Stimulated activated CD4-positive, alpha-beta T cell treated with anti-CD3 and anti-CD28 coated beads, Interleukin-1b, Interleukin-23, amount 100 ng/mL, for 4 hours (primary cell): ENCODE results near the gene AP2B1.

Experiments used
- DNase-seq, 2 donors: peaks; one replicate each; pipeline ENCODE4 v3.0.0-alpha.2; 2020; ENCODE audit warnings: low read depth in 2 of 2

AP2B1 gene

DNA sequence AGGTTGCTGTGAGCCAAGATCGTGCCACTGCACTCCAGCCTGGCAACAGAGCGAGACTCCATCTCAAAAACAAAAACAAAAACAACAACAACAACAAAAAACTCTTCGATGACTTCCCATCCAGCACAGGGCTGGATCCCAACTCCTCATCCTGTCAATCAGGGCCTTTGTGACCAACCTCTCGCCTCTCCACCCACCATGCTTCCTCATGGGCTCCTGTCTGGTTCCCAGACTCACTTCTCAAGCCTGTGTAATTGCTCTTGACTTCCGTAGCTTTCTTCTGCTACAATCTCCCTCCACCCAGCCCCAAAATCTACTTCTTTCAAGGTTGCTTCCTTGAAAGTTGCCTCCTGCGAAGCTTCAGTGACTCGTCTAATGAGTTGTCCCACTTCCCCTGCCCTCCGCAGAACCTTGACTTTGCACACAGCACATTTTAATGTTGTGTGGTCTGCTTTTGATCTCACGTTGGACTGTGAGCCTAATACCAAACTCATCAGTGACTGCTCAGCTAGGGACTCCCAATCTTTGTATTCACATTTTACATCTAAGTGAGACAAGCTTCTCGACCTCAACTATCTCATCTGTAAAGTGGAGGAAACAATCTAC lies 143.4 kb downstream of the AP2B1 start:
- DNase-seq = no peak

DNA sequence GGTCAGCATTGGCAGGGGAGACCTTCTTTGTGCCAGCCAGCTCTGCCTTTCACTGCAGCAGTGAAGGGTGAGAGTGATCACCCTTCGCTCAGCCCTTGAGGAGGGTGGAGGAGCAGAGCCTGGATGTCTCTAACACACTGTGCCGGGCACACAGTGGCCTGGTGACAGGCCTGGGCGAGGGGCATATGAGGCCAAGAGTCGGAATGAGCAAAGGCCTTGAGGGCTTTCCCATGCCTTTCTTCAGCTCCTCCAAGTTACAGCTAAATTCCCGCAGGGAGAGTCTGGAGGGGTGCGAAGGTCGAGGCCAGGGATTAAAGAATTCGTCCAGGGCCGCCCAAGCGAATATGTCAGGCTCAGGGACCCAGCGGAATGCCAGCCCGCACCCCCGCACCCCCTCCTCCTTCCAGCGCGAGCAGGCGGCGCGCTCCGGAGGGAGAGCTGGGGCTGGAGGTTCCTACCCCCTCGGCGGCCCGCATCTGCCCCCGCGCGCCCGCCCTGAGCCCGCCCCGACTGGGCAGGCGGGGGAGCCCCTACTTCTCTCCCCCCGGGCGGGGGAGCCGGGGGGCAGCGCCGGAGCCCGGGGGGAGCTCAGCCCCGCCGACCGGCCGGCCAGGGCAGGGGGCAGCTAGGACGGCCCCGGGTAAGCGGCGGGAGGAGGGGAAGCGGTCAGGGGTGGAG lies 144.3 kb downstream of the AP2B1 start, which contains the start of gene RASL10B:
Gene RASL10B (plus strand): TSS at position 401 of the 678 bp plus-strand sequence. CDS start 3,546 bp downstream, outside the sequence.
- DNase-seq = peak; percentile 49 to 53

DNA sequence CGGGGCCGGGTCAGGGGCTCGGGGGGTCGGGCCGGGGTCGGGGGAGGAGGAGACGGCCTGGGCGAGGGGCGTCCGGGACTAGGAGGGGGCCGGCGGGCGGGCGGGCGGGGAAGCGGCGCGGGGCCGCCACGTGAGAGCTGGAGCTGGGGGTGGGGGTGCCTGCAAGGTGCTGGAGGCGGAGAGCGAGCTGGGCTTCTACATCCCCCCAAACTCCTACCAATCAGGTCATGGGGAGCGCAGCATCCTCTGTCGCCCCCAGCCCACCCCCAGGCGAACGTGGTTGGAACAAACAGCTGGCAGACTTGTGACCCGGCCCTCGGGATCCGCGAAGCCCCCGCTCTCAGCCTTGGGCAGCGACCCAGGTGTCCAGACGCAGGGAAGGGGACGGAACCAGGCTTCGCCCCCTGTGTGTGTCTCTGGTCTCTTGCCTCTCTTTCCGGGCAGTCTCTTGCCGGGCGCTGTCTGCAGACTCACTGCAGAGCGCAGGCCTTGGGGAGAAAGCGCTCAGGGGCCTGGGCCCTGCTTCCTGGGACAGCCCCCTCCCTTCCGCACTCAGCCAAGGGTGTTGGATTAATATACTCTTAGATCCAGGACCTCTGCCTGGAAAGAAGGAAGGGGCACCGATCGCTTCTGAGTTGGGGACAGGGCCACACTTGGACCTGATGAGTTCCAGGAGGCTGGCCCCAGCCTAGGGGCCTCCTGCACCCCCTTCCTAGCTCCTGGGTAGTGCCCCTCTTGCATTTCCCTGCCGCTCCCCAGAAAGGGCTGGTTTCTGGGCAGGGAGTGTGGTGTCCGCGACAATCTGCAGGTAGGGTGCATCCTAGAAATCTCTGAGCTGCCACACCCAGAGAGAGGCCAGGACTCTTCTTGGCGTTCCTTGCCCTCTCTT lies 145.0 kb downstream of the AP2B1 start:
- no peak for DNase-seq

DNA sequence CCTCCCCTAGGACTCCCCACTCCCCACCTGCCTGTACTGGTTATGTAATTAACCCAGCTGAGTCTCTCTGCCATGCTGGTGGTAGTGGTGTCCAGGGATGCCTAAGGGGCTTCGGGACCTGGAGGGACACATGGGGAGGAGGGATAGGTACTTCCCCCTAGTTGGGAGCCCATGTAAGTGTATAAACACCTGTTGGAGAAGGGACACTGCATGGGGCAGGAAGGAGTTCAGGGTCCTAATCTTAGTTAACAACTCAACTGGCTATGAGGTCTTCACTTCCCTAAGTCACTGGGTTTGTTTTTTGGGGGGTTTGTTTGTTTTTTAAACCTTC lies 145.6 kb downstream of the AP2B1 start:
- DNase-seq = no peak

DNA sequence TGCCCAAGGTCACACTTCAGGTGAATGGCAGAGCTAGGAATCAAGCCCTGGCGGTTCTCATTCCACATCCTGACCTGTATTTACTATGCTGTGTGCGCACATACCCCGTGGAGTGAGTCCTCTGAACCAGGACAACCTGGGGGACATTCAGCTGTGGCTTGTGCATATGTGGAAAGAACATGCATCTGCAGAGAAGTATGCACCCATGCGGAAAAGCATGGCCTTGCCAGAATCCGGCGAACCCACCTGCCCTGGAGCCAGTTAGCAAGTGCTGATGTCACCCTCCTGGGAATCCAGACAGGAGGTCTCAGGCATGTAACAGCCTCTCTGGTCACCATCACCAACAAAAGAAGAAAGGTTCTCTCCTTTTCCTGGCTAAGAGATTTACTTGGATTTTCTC lies 146.2 kb downstream of the AP2B1 start:
- DNase-seq = no peak

DNA sequence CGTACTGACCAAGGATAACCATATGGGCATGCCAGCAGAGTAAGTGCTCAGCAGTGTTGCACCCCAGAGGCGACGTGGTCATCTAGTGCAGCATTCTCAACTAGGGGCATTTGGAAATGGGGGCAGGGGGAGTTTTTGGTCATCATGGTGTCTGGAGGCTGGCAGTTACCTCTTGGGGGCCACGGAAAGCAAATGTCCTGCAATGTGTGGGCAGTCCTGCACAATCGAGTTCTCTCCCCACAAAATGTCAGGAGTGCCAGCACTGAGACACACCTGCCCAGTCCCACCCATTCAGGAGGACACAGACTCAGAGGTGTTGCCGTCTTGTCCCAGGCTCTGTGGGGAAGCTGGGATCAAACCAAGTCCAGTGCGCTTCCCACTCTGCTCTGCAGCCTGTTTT lies 147.3 kb downstream of the AP2B1 start:
- no peak for DNase-seq

DNA sequence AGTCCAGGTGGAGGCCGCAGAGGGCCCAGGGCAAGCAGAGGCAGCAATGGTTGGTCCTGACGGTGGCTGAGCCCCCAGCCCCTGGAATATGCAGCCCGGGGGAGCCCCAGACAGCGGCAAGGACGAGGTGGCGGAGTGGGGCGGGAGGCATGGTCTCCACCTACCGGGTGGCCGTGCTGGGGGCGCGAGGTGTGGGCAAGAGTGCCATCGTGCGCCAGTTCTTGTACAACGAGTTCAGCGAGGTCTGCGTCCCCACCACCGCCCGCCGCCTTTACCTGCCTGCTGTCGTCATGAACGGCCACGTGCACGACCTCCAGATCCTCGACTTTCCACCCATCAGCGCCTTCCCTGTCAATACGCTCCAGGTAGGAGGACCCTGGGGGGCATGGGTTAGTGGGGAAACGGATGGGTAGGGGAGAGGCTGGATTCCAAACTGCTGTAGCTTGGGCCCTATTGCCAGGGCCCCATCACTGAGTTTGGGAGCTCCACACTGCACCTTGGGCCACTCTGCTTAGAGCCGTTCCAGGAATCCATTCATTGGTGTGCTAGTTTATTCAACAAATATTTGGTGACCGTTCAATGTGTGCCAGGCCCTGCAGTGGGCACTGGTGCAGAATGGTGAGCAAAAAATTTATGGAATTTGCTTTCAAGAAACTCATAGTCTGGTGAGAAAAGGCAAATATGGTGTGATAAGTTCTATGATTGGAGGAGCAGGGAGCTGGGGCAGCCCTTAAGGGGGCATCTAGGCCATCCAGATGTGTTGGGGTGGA lies 148.1 kb downstream of the AP2B1 start:
- DNase-seq = no peak

DNA sequence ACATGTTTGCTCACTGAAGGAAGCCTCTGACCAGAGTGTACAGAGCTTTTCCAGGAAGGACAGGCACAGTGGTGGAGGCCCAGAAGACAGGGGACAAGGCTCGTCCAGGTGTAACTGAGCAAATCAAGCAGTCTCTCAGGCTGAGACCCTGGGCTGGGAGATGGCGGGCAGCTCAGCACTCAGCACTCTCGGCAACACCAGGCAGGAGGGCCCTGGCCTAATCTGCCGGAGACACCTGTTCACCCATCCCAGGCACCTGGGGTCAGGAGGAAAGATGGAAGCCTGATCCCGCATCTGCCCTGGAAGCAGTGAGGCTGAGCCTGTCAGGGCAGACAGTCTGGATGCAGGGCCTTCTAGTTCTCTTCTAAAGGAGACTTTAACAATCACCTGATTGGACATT lies 149.1 kb downstream of the AP2B1 start:
- DNase-seq = no peak

DNA sequence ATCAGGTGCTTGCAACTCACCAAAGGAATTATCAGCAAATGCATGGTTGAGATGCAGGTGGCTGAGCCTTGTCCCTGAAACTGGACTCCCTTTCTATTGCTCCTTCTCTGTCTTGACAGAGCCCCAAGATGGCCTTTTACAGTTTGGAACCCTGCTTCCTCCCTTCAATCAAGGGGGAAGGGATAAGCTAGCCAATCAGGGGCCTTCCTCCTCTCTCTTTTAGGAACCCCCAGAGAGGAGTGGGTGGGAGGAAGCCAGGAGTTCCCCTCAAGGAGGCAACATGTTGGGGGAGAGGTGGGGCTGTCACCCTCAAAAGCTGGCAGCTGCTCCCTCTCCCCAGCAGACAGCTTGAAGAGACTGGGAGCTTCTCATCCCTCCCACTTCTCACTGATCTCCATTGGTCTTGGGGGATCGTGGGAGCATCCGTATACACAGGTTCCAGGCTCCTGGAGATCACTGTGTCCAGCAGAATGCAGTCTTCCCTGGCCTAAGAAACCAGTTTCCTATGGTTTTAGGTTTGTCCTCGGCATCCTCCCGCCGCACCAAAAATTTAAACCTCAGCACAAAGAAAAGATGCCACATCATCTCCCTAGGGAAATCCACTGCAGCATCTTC lies 151.5 kb downstream of the AP2B1 start:
- no peak for DNase-seq

DNA sequence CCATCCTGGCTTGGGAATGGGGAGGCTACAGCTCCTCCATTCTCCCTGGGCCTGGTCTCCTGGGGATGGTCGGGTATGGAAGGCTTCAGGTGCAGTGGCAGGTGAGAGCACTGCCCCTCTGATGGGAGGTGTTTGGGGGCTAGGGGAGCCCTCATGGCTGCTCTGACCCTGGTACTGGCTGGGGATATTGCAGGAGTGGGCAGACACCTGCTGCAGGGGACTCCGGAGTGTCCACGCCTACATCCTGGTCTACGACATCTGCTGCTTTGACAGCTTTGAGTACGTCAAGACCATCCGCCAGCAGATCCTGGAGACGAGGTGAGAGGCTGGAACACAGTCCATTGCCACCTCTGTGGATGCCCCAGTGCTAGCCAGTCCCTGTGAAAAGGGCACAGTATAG lies 153.1 kb downstream of the AP2B1 start:
- DNase-seq = no peak

DNA sequence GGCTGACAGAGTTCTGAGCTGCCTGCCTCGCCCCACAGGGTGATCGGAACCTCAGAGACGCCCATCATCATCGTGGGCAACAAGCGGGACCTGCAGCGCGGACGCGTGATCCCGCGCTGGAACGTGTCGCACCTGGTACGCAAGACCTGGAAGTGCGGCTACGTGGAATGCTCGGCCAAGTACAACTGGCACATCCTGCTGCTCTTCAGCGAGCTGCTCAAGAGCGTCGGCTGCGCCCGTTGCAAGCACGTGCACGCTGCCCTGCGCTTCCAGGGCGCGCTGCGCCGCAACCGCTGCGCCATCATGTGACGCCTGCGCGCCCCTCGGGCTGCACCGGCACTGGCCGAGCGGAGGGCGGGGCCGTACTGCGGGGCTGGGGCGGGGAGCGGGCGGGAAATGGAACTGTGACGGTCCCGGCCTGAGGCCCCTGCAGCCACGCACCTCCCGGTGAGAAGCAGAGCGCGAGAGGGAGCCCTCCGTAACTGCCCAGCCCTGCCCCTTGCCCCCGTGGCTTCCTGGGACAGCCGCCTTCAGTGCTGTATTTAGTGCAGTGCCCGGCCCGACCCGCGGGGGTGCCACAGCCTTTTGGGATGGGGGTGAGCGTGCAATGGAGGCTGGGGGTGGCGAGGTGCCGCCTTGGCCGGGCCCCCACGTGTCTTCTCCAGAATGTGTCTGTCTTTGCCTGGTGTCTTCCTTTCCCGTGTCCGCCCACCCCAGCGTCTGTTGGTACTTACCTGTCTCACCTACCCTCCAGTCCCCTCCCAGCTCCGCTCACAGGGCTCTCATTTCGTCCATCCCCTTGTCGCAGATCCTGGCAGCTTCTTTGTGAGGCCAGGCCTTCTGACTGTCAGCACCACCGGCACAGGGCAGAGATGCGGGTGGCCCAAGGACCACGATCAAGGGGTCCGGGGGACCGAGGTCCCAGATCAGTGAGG lies 154.1 kb downstream of the AP2B1 start:
- DNase-seq = no peak

DNA sequence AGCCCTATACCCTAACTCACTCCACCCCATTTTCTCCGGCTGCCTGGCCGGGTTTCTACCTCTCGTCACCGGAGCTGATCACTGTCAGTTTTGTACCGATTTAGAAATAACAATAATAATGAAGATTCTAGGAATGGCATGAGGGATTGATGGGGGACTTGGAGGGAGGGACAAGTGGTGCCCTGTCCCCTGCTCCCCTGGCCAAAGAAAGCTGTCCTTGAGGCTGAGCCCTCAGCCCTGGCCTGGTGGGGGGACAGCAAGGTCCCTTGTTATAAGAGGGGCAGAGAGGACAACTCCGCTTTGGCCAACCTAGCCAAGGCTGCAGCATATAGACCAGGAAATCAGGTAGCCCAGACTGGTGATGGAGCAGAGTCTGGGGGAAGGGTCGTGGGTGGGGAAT lies 155.4 kb downstream of the AP2B1 start:
- DNase-seq = no peak

DNA sequence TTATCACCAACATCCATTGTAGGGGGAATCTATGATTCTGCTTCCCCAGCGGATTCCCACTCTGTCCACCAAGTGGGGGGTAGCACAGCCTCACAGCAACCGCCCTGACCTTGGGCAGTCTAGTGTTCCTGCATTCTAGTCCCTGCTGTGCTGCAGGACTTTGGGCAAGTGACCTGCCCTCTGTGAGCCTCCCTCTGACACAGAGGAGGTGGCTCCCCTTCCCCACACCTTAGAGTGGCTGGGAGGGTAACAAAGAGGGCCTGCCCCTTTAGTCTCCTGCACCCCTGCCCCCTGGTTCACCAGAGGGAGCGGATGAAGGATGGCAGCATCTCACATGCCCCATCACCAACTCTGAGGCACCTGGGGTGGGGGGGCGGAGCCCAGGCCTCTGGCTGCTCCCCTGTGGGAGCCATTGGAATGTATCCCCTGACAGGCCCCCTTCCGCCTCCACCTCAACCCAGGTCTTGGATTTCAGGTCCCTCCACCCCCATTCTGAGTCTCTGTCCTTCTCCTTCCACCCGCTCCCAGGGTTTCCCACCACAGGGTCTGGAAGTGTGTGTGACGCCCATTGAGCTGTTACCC lies 155.9 kb downstream of the AP2B1 start:
- DNase-seq = no peak

DNA sequence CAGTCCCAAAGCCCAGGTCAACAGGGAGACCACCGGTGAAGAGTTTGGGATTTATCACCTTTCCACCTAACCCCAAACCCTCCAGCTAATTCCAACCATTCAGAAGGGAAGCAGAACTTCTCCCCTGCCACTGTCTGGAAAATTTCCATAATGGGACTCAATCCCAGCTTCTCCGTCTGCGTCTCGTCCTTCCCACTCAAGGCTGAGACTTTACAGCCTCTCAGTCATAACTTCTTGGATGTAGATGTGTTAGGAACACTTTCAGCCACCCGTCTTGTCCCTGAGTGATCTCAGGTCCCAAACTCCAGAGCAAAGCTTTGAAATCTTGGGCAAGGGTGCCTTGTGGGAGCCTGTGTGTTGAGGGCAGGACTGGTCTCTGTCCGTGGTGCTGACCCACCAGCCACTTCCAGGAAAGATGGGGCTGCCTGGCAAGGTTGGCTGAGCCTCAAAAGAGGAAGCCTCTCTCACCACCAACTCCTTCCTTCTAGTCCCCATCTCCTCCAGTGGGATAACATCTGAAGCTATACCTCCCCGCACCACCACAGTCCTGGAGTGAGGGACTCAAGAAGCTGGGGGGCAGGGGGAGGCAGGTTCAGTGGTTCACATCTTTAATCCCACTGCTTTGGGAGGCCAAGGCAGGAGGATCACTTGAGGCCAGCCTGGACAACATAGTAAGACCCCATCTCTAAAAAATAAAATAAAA lies 156.7 kb downstream of the AP2B1 start:
- DNase-seq = no peak

DNA sequence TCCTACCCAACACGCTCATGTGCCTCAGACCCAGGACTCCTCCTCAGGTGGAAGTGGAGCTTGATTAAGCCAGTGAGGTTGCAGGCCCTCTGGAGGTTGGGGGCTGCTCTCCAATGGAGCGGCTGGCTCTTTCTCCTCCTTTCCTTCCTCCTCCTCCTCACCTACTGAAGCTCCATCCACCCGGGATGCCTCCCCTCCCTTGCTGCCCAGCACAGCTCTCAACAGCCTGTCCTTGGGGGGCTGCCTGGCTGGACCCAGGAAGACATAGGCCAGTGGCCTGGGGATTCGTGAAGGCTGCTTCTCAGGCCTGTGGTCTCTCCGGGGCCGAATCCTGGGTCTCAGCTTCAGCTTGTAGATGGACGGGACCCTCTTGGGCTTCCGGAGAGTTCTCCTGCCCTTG lies 157.7 kb downstream of the AP2B1 start:
- DNase-seq = no peak

DNA sequence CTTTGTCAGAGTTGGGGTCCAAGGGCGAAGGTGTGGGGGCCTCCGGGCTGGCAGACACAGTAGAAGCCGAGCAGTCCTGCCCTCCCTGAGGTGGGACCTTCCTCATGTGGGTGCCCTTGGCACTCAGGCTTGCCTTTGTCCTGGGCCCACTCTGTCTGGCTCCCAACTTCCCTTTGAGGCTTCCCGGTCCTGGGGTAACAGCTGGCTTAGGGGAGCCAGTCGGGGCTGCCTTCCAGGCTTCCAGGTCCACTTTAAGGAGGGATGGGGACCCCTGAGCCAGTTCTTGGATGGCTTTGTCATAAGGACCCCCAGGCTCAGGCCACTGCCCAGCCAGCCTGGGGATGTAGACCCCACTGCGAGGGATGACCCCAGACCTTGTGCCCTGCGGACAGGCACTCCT lies 158.1 kb downstream of the AP2B1 start:
- no peak for DNase-seq

DNA sequence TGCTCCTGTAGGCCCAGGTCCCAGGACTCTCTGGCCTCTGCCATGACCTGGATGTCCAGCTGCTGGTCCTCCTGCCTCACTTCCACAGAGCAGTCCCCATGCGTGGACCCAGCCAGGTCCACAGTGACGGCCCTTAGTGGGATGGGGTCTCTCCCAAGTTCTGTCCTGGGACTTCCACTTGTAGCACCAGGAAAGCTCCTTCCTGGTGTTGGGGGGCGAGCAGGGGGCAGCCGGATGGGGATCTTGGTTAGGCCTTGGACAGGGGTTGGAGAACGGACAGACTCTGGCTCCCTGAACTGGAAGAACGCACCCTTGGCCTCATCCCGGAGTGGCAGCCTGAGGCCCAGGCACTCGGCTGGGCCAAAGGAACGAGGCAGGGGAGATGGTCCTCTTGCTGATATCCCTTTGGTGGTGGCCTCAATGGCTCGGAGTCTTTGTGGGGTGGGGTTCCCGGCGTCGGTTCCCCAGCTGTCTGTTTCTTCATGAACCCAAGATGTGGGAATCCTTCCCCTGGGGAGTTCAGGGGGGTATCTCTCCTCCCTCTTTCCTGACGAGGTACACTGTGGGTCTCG lies 158.7 kb downstream of the AP2B1 start:
- DNase-seq = no peak

DNA sequence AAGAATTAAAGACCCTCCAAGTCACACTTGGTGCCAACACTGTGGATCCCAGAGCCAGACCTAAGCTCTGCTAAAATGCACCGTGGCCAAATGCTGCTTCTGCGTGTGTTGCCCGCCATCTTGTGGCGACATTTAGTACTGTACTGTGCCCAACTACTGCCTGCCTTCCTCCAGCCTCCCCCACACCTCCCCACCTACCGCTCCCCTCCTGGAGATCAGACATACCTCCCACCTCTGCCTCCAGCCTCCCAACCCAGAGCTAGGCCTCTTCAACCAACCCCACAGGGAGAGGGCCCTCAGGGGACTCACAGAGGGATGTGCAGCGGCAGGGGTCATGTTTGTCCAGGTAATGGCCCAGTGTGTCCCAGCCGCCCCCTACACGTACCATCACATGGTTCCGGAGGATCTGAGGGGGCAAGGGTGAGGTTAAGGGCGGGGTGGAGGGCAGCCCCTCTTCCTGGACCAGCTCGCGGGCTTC lies 160.5 kb downstream of the AP2B1 start:
- peak; percentile 66 to 80 for DNase-seq

DNA sequence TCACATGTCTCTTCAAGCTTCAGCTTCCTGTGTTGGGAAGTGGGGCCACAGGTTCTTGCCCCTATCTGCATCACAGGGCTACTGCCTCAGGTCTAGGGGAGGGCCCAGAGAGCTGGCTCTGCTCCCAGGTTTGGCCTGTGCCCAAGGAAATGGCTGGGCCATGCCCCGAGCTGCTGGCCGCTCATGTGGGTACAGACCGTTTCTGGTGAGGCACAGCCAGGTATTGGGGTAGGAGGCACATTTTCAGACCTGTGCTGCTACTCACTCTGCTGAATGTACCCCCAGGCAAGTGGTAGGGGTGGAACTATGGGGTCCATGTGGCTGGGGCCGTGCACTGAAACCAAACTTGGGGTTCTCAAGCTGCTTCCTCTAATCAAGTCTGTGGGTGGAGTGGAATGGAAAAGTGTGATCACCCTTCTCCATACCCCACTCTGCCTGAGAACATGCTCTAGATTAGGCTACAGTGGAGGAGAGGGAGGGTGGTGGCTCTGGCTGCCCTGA lies 161.3 kb downstream of the AP2B1 start:
- no peak for DNase-seq
